ENCODE results near the gene ZNF219. TPM values are rescaled to one million over a fixed set of nuclear protein-coding genes. Genes with fewer than 3 reads are reported as not detected.

ZNF219 gene
- total RNA-seq, 1 experiment from 2014 or later: 19.9 TPM

DNA sequence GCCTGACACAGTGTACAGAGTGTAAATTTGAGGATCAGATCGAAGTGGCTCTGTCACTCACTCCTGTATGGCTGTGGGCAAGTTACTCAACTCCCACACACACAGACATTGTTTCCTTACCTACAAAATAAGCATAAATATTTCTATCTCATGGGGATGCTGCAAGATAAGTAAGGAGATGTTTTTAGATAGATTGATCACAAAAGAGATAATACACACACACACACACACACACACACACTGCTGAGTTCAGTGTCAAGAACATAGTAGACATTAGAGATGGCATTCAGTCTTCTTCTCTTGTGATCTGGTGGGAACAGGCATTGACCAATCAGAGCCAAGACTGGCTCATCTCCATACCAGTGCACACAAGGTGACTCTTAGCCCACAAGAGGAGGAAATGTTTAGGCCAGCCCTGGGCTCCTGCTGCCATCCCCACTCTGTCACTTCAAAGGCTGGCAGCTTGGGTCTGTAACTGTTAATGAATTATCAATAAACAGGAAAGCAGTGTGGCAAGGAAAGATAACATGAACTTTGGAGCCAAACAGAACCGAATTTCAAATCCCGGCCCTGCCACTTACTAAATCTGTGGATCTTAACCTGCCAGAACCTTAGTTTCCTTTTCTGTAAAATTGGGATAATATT, 44.2 kb downstream of the ZNF219 start:
- in situ Hi-C loops (cut with HindIII; ENCODE audit: low pct_unique_long_range_greater_than_20kb, low sequenced_read_pairs): no loop called here
- intact Hi-C loops (cut with micrococcal nuclease; ENCODE audit: unreplicated experiment): no loop called here
- H3K27me3 ChIP-seq (ENCODE audit: control insufficient read depth, insufficient read depth, low read length): no peaks in the 10 kb centered on the region
- no peaks in the 10 kb centered on the region for H3K9me3 ChIP-seq (ENCODE audit: control insufficient read depth, insufficient read depth, low read depth, low read length)
- no peak for TF ChIP-seq SIN3A (IDR thresholded peaks at IDR 0.05; ENCODE audit: borderline replicate concordance, insufficient read depth, low read depth, low read length)
- no peak for TF ChIP-seq POLR2AphosphoS5 (IDR thresholded peaks at IDR 0.05; ENCODE audit: low read depth, low read length)
- no peak for TF ChIP-seq REST (IDR thresholded peaks at IDR 0.05; ENCODE audit: insufficient read depth in 1 of 2, low read depth in 2 of 2, low read length in 1 of 2)
- TF ChIP-seq, protein P1, sequence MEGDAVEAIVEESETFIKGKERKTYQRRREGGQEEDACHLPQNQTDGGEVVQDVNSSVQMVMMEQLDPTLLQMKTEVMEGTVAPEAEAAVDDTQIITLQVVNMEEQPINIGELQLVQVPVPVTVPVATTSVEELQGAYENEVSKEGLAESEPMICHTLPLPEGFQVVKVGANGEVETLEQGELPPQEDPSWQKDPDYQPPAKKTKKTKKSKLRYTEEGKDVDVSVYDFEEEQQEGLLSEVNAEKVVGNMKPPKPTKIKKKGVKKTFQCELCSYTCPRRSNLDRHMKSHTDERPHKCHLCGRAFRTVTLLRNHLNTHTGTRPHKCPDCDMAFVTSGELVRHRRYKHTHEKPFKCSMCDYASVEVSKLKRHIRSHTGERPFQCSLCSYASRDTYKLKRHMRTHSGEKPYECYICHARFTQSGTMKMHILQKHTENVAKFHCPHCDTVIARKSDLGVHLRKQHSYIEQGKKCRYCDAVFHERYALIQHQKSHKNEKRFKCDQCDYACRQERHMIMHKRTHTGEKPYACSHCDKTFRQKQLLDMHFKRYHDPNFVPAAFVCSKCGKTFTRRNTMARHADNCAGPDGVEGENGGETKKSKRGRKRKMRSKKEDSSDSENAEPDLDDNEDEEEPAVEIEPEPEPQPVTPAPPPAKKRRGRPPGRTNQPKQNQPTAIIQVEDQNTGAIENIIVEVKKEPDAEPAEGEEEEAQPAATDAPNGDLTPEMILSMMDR (IDR thresholded peaks at IDR 0.05): no peak
- TF ChIP-seq TCF7L2 (IDR thresholded peaks at IDR 0.05; ENCODE audit: low read depth, low read length): no peak
- no peak overlapping the region for H3K4me3 ChIP-seq (ENCODE audit: low read depth in 2 of 2, low read length in 2 of 2)
- no peak overlapping the region for H3K27ac ChIP-seq (ENCODE audit: low read length)
- POLR2A ChIA-PET: no interaction called here
- H3K4me1 ChIP-seq (ENCODE audit: control insufficient read depth, insufficient read depth, low read length): no peaks in the 10 kb centered on the region
- H3K36me3 ChIP-seq (ENCODE audit: control insufficient read depth, insufficient read depth, low read length): no peaks in the 10 kb centered on the region
- CTCF ChIA-PET: interaction anchor here (0.6 kb wide), 1 partner anchor 33 kb away, joined by 4 read pairs; no protein-coding TSS in a partner anchor
- ATAC-seq (no peak), DNase-seq (ENCODE audit: low read depth, low spot score) (no peak)
- no TSS peak for BruUV-seq (replicated peaks)

DNA sequence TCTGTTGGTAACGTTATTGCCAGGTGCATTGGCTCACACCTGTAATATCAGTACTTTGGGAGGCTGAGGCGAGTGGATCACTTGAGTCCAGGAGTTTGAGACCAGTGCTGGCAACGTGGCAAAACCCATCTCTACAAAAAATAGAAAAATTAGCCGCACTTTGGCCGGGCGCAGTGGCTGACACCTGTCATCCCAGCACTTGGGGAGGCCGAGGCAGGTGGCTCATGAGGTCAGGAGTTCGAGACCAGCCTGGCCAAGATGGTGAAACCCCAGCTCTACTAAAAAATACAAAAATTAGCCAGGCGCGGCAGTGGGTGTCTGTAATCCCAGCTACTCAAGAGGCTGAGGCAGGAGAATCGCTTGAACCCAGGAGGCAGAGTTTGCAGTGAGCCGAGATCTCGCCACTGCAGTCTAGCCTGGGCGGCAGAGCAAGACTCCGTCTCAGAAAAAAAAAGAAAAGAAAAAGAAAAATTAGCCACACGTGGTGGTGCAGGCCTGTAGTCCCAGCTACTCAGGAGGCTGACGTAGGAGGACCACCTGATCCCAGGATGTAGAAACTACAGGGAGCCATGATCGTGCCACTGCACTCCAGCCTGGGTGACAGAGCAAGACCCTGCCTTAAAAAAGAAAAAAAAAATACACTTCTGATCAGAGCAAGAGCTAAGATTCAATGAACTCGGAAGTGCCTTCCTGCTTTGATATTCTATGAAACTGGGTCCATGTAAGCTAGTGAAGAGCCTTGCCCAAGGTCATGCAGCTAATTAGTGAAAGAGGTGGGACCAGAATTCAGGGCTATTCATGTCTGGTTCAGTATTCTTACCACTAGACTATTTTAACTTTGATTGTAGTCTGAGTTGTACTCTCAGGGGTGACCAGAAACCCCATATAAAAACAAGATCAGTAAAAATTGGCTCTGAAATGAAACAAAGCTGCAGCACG, 45.0 kb downstream of the ZNF219 start:
- TF ChIP-seq POLR2AphosphoS5 (IDR thresholded peaks at IDR 0.05; ENCODE audit: low read depth, low read length): no peak
- TF ChIP-seq, protein P1 (IDR thresholded peaks at IDR 0.05): no peak
- TF ChIP-seq TCF7L2 (IDR thresholded peaks at IDR 0.05; ENCODE audit: low read depth, low read length): no peak
- TF ChIP-seq SIN3A (IDR thresholded peaks at IDR 0.05; ENCODE audit: borderline replicate concordance, insufficient read depth, low read depth, low read length): no peak
- no peak for TF ChIP-seq REST (IDR thresholded peaks at IDR 0.05; ENCODE audit: insufficient read depth in 1 of 2, low read depth in 2 of 2, low read length in 1 of 2)
- ChIA-PET CTCF (interaction anchor here (0.6 kb wide), 1 partner anchor 32 kb away, joined by 4 read pairs; no protein-coding TSS in a partner anchor), POLR2A (no interaction called here)
- in situ Hi-C loops (cut with HindIII; ENCODE audit: low pct_unique_long_range_greater_than_20kb, low sequenced_read_pairs): no loop called here
- intact Hi-C loops (cut with micrococcal nuclease; ENCODE audit: unreplicated experiment): no loop called here
- Histone ChIP-seq H3K9me3 (ENCODE audit: control insufficient read depth, insufficient read depth, low read depth, low read length) (no peaks in the 10 kb centered on the region), H3K36me3 (ENCODE audit: control insufficient read depth, insufficient read depth, low read length) (no peaks in the 10 kb centered on the region), H3K27ac (ENCODE audit: low read length) (no peak overlapping the region), H3K4me3 (ENCODE audit: low read depth in 2 of 2, low read length in 2 of 2) (no peak overlapping the region), H3K27me3 (ENCODE audit: control insufficient read depth, insufficient read depth, low read length) (no peaks in the 10 kb centered on the region), H3K4me1 (ENCODE audit: control insufficient read depth, insufficient read depth, low read length) (no peaks in the 10 kb centered on the region)
- no TSS peak for BruUV-seq (replicated peaks)
- DNase-seq (ENCODE audit: low read depth, low spot score) (no peak), ATAC-seq (no peak)

All from Panc1 (cell line).